Testis (tissue), 2 donors: ENCODE data around the gene GFPT1.

Experiments used
- CTCF ChIP-seq, 3 experiments: fragments of 450-650 bp in 2 of 3; fragments of 200-600 bp in 1 of 3; sonication (generic) in 1 of 3; IDR thresholded peaks; one replicate each; pipeline ENCODE4 v1.5.1; 2016 to 2019; ENCODE audit warnings: antibody characterized with exemption in 3 of 3, mild to moderate bottlenecking in 2 of 3, moderate library complexity in 1 of 3
- POLR2A ChIP-seq: fragments of 450-650 bp; IDR thresholded peaks from one replicate; pipeline ENCODE4 v1.6.1; 2017; ENCODE audit warnings: antibody characterized with exemption, mild to moderate bottlenecking, moderate library complexity

- TF ChIP-seq CTCF (IDR thresholded peaks at IDR 0.05) (no peak), POLR2A (no peak)
Measured at GRCh38 chr2:69381337-69381737, 5.7 kb downstream of the GFPT1 start.
